CD1c-positive myeloid dendritic cell (primary cell): ENCODE measurements around the gene NABP1.
"Not testable (repeated sequence)": the region's sequence is repeated elsewhere in the genome, so short reads cannot be mapped to it uniquely, and the experiment has no call there.

ENCODE experiments used
- DNase-seq: peaks from one replicate; pipeline ENCODE4 v3.0.0-alpha.2; 2016; ENCODE audit errors: extremely low spot score

NABP1 gene, protein sequence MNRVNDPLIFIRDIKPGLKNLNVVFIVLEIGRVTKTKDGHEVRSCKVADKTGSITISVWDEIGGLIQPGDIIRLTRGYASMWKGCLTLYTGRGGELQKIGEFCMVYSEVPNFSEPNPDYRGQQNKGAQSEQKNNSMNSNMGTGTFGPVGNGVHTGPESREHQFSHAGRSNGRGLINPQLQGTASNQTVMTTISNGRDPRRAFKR

DNA sequence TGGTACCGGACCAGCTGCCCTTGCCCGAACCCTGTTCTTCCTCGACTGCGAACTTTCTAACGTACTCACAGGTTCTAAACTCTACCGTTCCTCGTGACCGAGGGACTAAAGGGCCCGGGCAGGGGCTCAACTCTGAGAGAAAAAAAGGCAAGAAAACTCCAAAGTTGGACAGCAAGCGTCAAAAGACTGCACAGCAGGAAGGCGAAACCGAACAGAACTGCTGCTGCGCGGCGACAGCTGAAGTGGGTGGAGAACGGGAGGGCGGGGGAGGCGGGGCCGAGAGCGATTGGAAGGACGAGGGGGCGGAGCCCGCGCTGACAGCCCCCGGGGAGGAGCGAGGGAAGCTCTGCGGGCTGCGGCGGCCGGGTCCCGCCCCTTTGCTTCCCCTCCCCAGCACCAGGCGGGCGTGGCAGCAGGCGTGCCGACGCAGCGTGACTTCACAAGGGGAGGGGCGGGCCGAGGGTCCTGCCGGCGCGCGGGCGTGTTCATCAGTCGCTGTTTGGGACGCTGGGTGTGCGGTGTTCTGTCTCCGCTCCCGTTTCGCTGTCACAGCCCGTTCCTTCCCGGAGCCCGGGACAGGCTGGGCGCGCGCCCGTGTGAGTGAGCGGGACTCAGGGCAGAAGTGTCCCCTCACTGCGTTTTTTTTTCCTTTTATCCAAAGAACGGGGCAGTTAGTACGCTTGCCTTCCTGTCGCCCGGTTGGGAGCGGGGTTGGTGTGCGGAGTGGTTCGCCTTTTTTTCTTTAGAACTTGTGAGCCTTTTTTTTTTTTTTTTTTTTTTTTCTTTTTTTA, at the start of gene NABP1:
Gene NABP1, plus strand, starts transcription at position 491 of the 791 bp plus-strand sequence. CDS start 479 bp downstream, outside the sequence.
- DNase-seq = peak; percentile 99

DNA sequence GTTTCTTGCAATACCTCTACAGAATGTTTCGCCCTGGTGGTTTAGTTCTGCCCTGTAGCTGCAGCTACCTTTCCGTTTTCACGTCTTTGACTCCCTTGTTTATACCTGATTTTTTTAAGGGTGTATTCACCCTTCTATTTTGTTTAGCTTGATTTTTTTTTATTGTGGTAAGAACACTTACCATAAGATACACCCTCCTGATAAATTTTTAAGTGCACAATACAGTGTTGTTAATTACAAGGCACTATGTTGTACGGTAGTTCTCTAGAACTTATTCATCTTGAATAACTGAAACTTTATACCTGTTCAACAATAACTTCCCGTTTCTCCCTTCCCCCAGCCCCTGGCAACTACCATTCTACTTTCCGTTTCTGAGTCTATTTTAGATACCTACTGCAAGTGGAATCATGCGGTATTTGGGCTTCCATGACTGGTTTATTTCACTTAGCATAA, 48.9 kb upstream of the NABP1 start:
- DNase-seq = no peak

DNA sequence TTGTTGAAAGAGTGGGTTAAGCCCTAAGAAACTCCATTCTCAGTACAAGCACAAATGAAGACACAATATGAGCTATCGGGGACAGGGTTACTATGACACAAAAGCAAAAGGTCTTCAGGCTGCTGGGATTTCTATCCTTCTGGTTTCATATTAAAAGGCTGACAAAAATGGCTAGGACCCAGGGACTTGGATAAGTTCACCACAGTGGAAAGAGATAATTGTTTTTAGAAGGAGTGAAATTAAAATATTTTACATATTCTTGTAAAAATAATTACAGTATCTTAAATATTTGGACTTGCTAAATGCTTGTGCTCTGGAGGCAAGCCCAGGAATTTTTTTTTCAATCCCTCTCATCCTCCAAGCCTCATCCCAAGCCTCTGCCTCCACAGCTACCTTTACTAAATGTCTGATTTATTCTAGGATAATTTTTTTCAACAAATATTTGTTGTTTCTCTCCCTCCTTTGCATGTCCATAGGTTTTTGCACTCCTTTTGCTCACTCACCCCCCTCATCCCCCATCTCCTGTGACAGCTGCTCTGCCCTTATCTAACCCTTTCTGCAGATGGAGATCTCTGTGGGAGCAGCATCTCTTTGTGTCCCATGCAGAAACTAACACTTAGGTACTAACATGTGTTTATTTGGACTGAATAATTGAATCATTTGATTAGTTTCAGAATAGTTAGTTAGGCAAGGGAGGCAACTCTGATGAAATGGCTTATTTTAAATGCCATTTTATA, 47.8 kb upstream of the NABP1 start:
- no peak for DNase-seq

DNA sequence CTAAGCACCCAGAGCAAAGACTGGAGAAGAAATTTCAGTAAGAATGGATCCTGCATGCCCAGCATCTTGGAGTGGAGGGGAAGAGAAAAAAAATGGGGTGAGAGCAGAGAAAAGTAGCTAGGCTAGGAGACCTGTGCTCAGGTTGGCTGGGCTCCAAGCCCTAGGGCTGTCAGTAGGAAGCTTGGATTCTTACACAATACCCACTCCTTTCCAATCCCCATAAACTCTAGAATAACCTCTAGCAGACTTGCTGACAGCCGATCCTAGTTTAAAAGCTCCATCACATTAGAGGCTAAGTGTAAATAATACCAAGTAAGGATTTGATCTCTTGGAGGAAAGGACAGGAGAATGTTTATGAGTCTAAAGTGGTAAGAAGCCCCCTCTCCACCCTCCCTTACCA, 46.2 kb upstream of the NABP1 start:
- DNase-seq = no peak

DNA sequence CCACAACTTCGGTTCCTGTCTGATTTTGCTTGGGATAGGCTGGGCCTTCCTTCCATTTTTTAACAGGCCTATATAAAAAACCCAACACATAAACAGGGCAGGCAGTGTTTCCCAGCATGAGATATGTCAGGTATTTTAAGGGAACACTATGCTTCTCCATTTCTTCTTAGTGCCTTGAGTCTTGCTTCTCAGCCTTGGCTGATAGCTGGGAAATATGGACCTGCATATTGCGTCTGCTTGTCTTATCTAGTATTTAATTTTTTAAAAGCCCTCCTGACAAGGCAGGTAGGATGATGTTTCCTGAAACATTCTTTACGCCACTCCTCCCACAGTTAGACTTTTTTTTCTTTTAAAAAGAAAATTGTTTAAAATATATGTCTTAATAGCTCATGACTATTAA, 45.5 kb upstream of the NABP1 start:
- no peak for DNase-seq

DNA sequence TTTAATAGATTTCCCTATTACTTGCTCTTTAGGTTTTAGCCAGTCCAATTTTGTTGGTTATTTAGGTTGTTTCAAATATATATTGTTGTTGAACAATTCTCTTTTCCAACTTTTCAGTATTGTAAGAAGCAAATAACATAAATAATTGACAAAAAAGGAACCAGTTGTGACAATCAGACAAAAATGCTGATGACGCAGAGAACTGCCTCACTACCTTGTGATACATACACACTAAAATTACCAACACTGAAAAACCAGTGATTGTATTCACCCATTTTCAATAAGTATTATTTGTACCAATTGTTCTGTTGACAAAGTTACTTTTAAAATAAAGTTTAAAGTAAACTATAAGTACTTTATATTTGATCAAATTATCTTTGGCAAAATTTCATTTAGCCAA, 43.1 kb upstream of the NABP1 start:
- DNase-seq = no peak

DNA sequence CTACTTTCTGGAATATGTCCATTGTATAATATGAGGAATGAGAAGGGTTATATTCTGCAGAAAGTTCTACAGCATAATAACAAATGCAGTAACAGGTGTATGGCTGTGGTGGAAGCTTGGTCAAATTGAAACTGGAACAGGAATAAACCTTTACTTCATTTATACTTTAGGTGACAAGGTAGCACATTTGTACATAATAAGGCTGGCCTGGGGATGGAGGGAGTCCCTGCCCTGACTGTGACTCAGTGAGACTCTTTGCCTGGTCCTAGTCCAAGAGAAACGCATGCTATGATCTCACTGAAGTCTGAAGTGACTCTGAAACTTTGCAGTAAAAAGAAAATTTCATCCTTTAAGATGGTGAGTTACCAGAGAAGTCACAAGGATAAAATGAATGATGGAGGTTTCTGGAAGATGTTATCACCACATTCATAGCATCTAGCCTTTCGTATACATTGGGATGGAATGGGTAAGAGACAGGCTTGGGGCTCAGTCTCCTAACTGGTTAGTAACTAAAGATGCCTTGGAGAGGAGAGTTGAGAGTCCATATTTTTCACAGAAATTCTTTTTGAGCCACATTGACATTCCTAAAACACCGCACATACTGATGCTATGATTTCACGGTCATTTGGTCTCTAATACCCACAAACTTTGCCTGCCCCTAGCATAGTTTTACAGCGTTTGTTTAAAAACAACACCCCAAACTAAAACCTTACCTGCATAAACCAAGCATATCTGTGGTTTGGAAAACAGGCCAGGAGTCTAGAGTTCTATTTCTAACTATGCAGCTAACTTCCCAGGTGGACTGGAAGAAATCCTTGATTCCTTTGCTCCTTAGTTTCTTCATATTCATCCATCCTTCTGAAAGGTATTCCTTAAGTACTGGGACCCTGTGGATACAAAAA, 42.4 kb upstream of the NABP1 start:
- no peak for DNase-seq

DNA sequence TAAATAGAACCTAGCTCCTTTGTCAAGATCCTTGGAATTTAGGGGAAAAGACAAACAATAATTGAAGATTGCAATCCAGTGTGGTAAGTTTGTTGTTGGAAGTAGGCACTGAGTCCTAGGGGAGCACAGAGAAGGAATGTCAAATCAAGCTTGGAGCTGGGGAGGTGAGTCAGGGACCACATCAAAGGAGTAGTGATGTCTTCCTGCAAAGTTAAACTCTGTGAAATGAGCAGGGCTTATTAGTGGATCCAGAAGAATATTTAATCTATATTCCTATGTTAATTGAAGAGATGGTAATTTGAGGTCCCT, 41.7 kb upstream of the NABP1 start:
- DNase-seq = no peak

DNA sequence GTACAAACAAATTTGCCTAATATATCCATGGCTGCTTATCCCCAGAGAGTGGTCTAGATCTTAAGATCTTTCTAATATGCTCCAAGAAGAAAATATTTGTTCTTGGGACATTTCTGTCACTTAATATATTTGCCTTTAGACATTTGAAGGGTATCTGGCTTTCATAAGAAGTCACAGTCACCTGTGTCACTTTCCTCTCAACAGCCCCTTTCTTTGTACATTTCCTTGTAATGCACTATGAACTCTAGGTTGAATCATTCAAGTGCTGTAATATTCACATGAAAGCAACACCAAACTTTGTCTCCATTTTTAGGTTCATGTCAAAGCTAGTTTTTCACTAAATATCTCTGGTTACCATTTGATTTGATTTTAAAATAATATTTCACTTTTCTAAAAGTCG, 41.4 kb upstream of the NABP1 start:
- DNase-seq = no peak

DNA sequence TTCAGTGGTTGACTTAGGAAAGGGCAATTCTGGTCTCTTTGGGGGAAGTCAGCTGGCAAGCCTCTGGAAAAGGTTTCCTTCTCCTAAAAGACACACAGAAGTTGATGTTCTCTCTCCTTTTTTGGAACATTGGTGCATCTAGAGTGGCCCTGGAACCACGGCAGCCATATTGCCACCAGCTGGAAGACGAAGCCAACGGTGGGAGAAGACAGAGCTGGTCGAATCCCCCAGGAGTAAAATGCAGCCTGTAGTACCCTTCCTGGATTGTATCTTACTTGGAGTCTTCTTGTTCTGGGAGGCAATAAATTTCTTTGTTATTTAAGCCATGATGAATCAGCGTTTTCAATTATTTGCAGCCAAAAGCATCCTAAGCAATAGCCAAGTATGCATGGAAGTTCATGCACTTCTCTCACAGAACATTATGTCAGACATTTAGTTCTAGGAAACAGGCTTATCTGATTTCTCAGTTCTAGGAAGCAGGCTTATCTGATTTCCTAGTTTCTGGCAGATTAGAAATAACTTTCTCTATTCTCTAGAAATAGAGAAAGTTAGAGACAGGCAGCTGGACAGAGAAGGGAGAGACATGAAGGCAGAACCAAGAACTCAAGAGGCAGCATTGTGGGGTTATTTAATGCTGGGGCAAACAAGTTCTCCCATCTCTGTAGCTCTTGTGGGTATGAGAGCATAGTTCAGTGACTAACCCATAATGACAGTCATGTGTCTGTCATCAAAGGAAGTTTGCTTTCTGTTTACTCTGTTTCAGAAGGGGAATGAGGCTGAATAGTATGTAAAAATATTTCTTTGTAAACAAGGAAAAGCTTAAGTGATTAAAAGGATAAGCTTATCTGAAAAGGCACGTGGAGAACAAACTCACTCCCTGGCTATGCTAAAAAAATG, 40.5 kb upstream of the NABP1 start:
- DNase-seq = peak; percentile 65

DNA sequence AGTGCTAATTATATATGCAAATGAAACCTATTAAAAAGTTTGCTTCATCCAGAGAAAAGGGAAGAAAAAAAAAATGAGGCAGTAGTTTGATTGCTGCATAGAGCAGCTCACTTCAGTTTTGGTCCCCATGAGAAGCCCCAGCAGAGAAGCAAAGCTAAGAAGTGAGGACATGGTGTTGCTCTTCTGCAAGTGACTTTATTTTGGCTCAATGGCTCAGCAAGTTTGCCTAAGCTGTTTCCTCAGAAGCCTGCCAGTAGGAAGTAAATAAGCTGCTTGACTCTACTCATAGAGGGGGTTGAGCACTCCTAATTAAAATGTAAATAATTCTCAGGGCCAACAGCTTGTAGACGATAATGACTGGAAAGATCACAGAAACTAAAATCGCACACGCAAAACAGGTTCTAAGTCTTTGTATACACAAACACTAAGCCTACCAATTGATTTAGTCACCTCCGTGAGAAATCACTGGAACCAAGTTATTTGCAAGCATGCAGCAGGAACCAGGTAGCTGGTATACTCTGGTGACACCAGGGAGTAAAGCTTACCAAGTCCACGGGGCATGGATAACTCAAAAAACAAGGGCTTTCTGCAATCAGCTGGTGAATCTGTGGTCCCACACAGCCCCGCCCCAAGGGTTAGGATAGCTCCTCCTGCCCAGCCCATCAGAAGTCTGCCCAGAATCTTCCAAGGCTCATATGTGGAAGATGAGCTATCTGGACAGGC, 39.7 kb upstream of the NABP1 start:
- peak; percentile 61 for DNase-seq

DNA sequence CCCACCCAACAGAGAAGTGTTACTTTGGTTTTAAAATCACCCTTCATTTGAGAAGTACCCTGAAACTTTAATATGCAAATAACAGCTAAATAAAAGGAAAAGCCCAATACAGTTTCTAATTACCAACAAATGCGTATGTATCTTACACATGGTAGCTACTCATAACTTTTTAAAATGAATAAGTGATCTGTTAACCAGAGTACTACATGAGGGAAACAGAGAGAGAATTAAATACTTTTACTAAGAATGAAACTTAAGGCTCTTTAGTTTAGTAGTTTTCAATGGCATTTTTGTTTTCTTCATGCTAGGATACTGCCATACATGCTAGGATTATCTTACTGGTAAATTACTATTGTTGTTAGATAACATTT, 39.1 kb upstream of the NABP1 start:
- DNase-seq = no peak

DNA sequence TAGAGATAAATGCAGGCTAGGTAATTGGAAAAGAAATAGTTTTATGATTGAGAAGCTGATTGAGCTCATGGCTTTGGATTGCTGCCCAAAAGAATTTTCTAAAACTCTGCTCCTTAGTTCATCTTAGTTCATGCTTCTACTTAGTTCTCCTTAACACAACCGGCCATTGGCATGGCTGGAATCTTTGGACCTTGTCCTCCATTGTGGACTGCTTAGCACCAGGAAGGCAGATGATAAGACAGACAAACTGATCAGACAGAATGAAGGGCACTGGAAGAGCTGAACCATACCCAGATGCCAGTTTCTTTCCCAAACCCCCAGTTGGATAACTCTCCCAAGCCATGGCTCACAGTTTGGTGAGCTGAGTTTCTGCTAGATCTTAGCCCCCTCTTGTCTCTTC, 36.3 kb upstream of the NABP1 start:
- DNase-seq = no peak

DNA sequence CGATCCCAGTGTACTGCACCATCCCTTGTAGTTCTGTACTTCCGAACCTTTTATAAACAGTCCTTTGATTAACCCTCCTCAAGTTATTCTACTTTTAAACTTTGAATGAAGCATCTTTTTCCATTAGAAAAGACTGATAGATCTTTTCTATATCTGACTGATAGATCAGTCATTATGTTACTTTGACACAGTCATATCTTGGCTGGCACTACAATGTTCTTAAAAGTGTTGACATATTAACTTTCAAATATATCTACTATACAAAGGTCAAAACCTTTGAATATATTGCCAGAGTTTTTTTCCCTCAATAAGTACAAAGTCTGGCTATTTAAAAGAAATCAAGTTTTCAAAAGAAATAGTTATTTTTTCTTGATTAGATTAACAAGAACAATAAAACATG, 35.4 kb upstream of the NABP1 start:
- DNase-seq = no peak

DNA sequence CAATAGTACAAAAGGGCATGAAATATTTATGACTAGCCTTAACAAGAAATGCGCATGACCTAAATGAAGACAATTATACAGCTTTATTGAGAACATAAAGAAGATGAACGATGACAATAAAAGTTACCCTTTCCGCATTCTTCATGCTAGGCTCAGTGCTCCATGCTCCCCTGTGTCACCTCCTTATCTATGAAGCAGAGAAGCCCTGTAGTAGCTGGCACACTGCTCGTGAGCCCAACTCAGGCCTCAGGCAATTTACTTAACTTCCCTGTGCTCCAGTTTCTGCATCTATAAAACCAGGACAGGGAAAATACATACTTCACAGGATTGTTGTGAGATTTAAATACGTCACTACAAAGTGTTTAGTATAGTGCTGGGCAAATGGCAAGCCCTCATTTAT, 34.5 kb upstream of the NABP1 start:
- no peak for DNase-seq

DNA sequence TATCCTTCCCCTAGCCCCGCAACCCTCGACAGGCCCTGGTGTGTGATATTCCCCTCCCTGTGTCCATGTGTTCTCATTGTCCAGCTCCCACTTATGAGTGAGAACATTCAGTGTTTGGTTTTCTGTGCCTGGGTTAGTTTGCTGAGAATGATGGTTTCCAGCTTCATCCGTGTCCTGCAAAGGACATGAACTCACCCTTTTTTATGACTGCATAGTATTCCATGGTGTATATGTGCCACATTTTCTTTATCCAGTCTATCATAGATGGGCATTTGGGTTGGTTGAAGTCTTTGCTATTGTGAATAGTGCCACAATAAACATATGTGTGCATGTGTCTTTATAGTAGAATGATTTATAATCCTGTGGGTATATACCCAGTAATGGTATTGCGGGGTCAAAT, 33.3 kb upstream of the NABP1 start:
- DNase-seq = not testable (repeated sequence)

DNA sequence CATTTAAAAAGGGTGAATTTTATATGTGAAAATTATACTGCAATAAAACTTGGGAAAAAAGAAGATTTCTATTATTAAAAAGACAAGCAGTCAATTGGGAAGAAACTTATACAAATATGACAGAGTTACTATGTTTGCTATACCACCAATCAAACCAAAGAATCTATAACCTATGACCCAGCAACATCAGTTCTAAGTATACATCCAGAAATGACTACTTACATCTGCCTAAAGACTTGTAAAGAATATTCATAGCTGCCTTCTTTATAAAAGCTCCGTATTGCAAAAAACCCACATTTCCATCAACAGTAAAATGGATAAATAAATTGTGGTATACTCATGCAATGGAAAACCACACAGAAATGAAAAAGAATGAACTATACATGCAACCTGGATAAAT, 32.9 kb upstream of the NABP1 start:
- DNase-seq = no peak

DNA sequence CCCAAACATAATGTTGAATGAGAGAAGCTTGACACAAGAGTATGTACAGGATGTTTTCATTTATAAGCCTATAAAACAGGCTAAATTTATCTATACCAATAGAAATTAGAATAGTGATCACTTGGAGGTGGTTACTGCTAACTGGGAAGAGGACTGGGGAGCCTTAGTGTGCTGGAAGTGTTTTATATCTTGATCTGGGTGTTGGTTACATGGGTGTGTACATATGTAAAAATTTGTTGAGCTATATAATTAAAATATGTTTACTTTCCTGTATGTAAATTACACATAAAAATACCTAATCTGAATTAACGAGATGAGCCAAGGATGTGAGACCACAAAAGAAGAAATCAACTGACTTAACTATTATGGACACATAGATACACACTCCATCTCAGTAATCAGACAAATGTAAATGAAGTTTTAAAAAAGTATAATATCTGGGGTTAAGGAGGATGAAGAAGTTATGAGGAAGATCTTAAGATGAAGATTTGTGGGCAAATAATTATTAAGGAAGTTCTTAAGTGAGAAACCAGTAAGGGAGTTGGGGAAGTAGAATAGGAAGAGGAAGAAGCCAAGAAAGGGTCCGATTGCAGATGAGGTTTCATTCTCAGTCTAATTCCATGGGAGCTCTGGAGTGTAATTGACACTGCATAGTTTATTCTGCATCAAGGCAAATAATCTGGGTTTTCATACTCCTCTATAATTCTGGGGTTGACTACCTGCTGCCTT, 32.3 kb upstream of the NABP1 start:
- peak; percentile 70 for DNase-seq

DNA sequence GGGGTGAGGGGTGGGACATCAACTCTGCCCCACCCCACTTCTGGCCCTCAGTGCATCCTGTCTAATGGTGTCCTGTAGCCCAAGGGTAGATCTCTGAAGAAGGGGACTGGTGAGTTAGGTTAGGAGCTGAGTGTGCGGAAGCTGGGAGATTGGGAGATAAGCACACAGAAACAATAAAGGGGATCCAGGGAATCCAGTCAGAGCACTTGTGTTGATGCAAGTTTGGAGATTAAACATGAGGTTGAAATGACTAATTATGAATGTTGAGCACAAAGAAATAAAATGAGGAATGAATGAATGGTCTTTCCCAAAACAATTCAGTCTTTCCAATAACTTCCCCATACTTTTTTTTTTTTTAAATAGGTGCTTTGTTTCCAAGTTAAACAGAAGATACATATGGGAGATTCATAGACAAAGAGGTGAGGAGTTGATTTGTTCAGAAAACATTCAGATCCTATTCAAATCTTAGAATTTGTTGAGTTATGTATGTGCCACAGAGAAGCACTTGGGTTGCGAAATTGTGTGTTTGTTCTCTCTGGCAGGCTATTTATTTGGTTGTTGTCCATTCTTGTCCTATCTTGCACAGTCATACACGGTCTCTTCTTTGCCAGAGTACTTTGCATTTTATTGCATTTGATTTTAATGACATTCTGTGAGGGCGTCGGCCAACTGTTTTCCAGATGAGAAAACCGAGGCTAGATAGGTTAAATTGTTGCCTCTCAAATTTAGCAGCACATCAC, 31.6 kb upstream of the NABP1 start:
- peak; percentile 20 for DNase-seq
